Caco-2 (cell line): Measurements from ENCODE around the gene RFX1. TPM values are rescaled to one million over a fixed set of nuclear protein-coding genes. Genes with fewer than 3 reads are reported as not detected.
"Not testable (repeated sequence)": the region's sequence is repeated elsewhere in the genome, so short reads cannot be mapped to it uniquely, and the experiment has no call there.

ENCODE experiments used
- BruUV-seq: library from RNA; stranded (reverse); fragments of 400-500 nt; replicated peaks from 2 replicates; lab custom pipeline; 2021; lab: Mats Ljungman, UMichigan
- CTCF ChIA-PET: fragments of 300-600 bp; sonication (Branson Sonifier 250); formaldehyde crosslinking; loops from one replicate; lab custom pipeline; 2022; ENCODE audit warnings: antibody characterized with exemption; lab: Charles Lee
- POLR2A ChIA-PET: fragments of 300-600 bp; sonication (Branson Sonifier 250); formaldehyde crosslinking; loops from one replicate; lab custom pipeline; 2022; ENCODE audit warnings: antibody characterized with exemption; lab: Charles Lee
- DNase-seq, 2 experiments: peaks; one replicate each; pipeline versions ENCODE4 v3.0.0 to v3.0.0-alpha.2; 2020 to 2022
- H3K27me3 ChIP-seq: replicated peaks from 2 replicates; pipeline ENCODE4 v1.6.0; 2011; ENCODE audit warnings: low read length; ENCODE audit not compliant: control insufficient read depth, insufficient read depth
- H3K36me3 ChIP-seq: 2 replicates; pipeline ENCODE4 v1.5.1; 2011; ENCODE audit warnings: low read length; ENCODE audit not compliant: control insufficient read depth, insufficient read depth
- H3K4me1 ChIP-seq: fragments of 250-450 bp; sonication (Bioruptor Pico); 2 replicates; pipeline ENCODE4 v1.5.1; 2020; ENCODE audit warnings: mild to moderate bottlenecking
- H3K4me3 ChIP-seq: 2 replicates; pipeline ENCODE4 v1.5.1; 2011; ENCODE audit warnings: low read depth, mild to moderate bottlenecking, control low read depth, low read length
- H3K9me3 ChIP-seq: fragments of 250-450 bp; sonication (Bioruptor Pico); 2 replicates; pipeline ENCODE4 v1.5.1; 2020; ENCODE audit warnings: mild to moderate bottlenecking, moderate library complexity
- H3K27ac Mint-ChIP-seq: one replicate; pipeline ENCODE4 v1.8.0; 2022; ENCODE audit warnings: mixed read lengths; ENCODE audit not compliant: unreplicated experiment
- H3K27me3 Mint-ChIP-seq: one replicate; pipeline ENCODE4 v1.8.0; 2022; ENCODE audit warnings: mixed read lengths; ENCODE audit not compliant: insufficient read depth, unreplicated experiment
- H3K36me3 Mint-ChIP-seq: one replicate; pipeline ENCODE4 v1.8.0; 2022; ENCODE audit warnings: mild to moderate bottlenecking, mixed read lengths; ENCODE audit not compliant: insufficient read depth, unreplicated experiment
- H3K4me1 Mint-ChIP-seq: one replicate; pipeline ENCODE4 v1.8.0; 2022; ENCODE audit warnings: low read depth, mixed read lengths; ENCODE audit not compliant: unreplicated experiment
- H3K4me3 Mint-ChIP-seq: one replicate; pipeline ENCODE4 v1.8.0; 2022; ENCODE audit warnings: mild to moderate bottlenecking, moderate library complexity, mixed read lengths; ENCODE audit not compliant: unreplicated experiment
- H3K9me3 Mint-ChIP-seq: one replicate; pipeline ENCODE4 v1.8.0; 2022; ENCODE audit warnings: mixed read lengths; ENCODE audit not compliant: unreplicated experiment
- CTCF ChIP-seq, 2 experiments: fragments of 200-600 bp in 1 of 2; IDR thresholded peaks; 1 replicate in 1 of 2; 2 replicates in 1 of 2; pipeline versions ENCODE4 v1.5.1 to v1.8.0; 2011 to 2022; ENCODE audit warnings: antibody characterized with exemption in 1 of 2, control low read depth in 1 of 2, inconsistent platforms in 1 of 2, low read depth in 1 of 2, low read length in 1 of 2, mild to moderate bottlenecking in 1 of 2, moderate library complexity in 1 of 2; ENCODE audit not compliant: insufficient read depth in 1 of 2, severe bottlenecking in 1 of 2, unreplicated experiment in 1 of 2
- intact Hi-C: fragments of 100-400 bp; cut with micrococcal nuclease; formaldehyde crosslinking; loops from one replicate; pipeline ENCODE4 v1.10.0; 2022; ENCODE audit not compliant: unreplicated experiment
- total RNA-seq: library from RNA; stranded (reverse); gene quantifications from 2 replicates; pipeline ENCODE4 v1.2.3, GENCODE V29; 2022

The RFX1 gene
- total RNA-seq, 1 experiment from 2014 or later, result 11.5 TPM

- no TSS peak for BruUV-seq
- no peak for DNase-seq
- ChIA-PET POLR2A (no interaction called here), CTCF (no interaction called here)
- Mint-ChIP-seq H3K9me3 (no peaks in the 10 kb centered on the region), H3K27ac (no peak overlapping the region), H3K4me1 (peaks cover 10% of the 10 kb centered on the region), H3K36me3 (peaks cover 32% of the 10 kb centered on the region), H3K27me3 (no peaks in the 10 kb centered on the region), H3K4me3 (no peak overlapping the region)
- no peaks in the 10 kb centered on the region for H3K27me3 ChIP-seq
- H3K9me3 ChIP-seq, result no peaks in the 10 kb centered on the region
- no peaks in the 10 kb centered on the region; the same call in none of the 2 replicates for H3K36me3 ChIP-seq
- no peak overlapping the region for H3K4me3 ChIP-seq
- intact Hi-C loops, result loop anchor here (10.0 kb wide), 1 partner anchor 98 kb away; the partner anchor contains the start of gene MISP3
- peaks cover 19% of the 10 kb centered on the region for H3K4me1 ChIP-seq
- no peak for TF ChIP-seq CTCF (IDR thresholded peaks at IDR 0.05; ENCODE audit: insufficient read depth in 1 of 2, low read depth in 1 of 2, low read length in 1 of 2, severe bottlenecking in 1 of 2, unreplicated experiment in 1 of 2)
Measured at GRCh38 chr19:13976446-13976845, 29.7 kb downstream of the RFX1 start.

- TF ChIP-seq CTCF (IDR thresholded peaks at IDR 0.05; ENCODE audit: insufficient read depth in 1 of 2, low read depth in 1 of 2, low read length in 1 of 2, severe bottlenecking in 1 of 2, unreplicated experiment in 1 of 2), result no peak
- H3K27ac Mint-ChIP-seq, result no peak overlapping the region
- no peak for DNase-seq
- no TSS peak for BruUV-seq
- no peak overlapping the region for H3K4me3 ChIP-seq
- peaks cover 10% of the 10 kb centered on the region for H3K4me1 Mint-ChIP-seq
- no peaks in the 10 kb centered on the region for H3K27me3 ChIP-seq
- CTCF ChIA-PET, result no interaction called here
- POLR2A ChIA-PET, result no interaction called here
- H3K9me3 ChIP-seq, result no peaks in the 10 kb centered on the region
- peaks cover 19% of the 10 kb centered on the region for H3K4me1 ChIP-seq
- no peak overlapping the region for H3K4me3 Mint-ChIP-seq
- H3K36me3 Mint-ChIP-seq, result peaks cover 32% of the 10 kb centered on the region
- H3K36me3 ChIP-seq, result no peaks in the 10 kb centered on the region; the same call in none of the 2 replicates
- intact Hi-C loops, result loop anchor here (10.0 kb wide), 1 partner anchor 99 kb away; the partner anchor contains the start of gene MISP3
- no peaks in the 10 kb centered on the region for H3K27me3 Mint-ChIP-seq
- H3K9me3 Mint-ChIP-seq, result no peaks in the 10 kb centered on the region
Measured at GRCh38 chr19:13975870-13976269, 30.2 kb downstream of the RFX1 start.

GRCh38 chr19:13974073-13974472 is 32.0 kb downstream of the RFX1 start:
- peak overlapping the region; percentile 79 for H3K27ac Mint-ChIP-seq
- no peaks in the 10 kb centered on the region for H3K9me3 ChIP-seq
- no peaks in the 10 kb centered on the region for H3K27me3 Mint-ChIP-seq
- peak overlapping the region; percentile 49 for H3K4me3 Mint-ChIP-seq
- H3K4me1 ChIP-seq, result peaks cover 13% of the 10 kb centered on the region
- intact Hi-C loops, result loop anchor here (1.0 to 10.0 kb wide), 2 partner anchors 94 to 101 kb away; partner anchors contain the start of gene MISP3
- peaks cover 47% of the 10 kb centered on the region for H3K36me3 Mint-ChIP-seq
- no peaks in the 10 kb centered on the region for H3K9me3 Mint-ChIP-seq
- ChIA-PET POLR2A (interaction anchor here (0.8 kb wide), 1 partner anchor 32 kb away, joined by 3 read pairs; the partner anchor contains the start of gene RFX1), CTCF (interaction anchor here (0.9 kb wide), 1 partner anchor 86 kb away, joined by 3 read pairs; no protein-coding TSS in a partner anchor)
- H3K36me3 ChIP-seq, result peaks cover 2% of the 10 kb centered on the region
- no peaks in the 10 kb centered on the region for H3K27me3 ChIP-seq
- DNase-seq, result peak; percentile 84 to 88
- H3K4me3 ChIP-seq, result no peak overlapping the region
- BruUV-seq, result no TSS peak
- no peak for TF ChIP-seq CTCF (IDR thresholded peaks at IDR 0.05; ENCODE audit: insufficient read depth in 1 of 2, low read depth in 1 of 2, low read length in 1 of 2, severe bottlenecking in 1 of 2, unreplicated experiment in 1 of 2)
- H3K4me1 Mint-ChIP-seq, result peaks cover 10% of the 10 kb centered on the region

GRCh38 chr19:13973479-13973878 is 32.6 kb downstream of the RFX1 start:
- H3K36me3 Mint-ChIP-seq, result peaks cover 52% of the 10 kb centered on the region
- H3K27me3 Mint-ChIP-seq, H3K4me3 ChIP-seq, CTCF ChIA-PET, H3K4me3 Mint-ChIP-seq, DNase-seq, H3K27me3 ChIP-seq, H3K27ac Mint-ChIP-seq, H3K36me3 ChIP-seq, POLR2A ChIA-PET, BruUV-seq, H3K9me3 Mint-ChIP-seq, H3K9me3 ChIP-seq: not testable (repeated sequence)
- intact Hi-C loops, result loop anchor here (10.0 kb wide), 1 partner anchor 101 kb away; the partner anchor contains the start of gene MISP3
- H3K4me1 Mint-ChIP-seq, result peaks cover 10% of the 10 kb centered on the region
- peaks cover 13% of the 10 kb centered on the region; the same call in 1 of the 2 replicates for H3K4me1 ChIP-seq
